ENCODE data around the gene PLP2. TPM values are rescaled to one million over a fixed set of nuclear protein-coding genes. Genes with fewer than 3 reads are reported as not detected.
"Not testable (repeated sequence)": the region's sequence is repeated elsewhere in the genome, so short reads cannot be mapped to it uniquely, and the experiment has no call there.

PLP2 gene
- total RNA-seq, 4 donors from 2014 or later: 57.9 to 78.7 (median 67.9) TPM

DNA sequence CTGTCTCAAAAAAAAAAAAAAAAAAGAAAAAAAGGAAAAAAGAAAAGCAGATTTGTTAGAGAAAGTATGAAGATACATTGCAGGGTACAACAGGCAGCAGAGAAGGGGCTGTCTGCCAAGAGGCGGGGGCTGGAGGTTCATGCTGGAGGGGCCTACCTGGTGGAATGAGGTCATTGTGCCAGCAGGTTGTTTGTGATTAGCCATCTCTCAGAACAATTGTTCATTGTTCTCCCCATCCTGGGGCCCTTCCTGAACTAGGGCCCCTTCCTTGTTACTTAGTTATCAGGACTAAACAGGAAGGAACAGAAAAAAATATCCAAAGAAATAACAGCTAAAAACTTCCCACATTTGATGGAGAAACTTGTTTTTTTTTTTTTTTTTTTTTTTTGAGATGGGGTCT is 34.2 kb upstream of the PLP2 start:
- ATAC-seq: no peak
- WGBS, 2 donors (ENCODE audit: low coverage in 1 of 2): 100% methylated on average over 1 of the region's 1 CpG

DNA sequence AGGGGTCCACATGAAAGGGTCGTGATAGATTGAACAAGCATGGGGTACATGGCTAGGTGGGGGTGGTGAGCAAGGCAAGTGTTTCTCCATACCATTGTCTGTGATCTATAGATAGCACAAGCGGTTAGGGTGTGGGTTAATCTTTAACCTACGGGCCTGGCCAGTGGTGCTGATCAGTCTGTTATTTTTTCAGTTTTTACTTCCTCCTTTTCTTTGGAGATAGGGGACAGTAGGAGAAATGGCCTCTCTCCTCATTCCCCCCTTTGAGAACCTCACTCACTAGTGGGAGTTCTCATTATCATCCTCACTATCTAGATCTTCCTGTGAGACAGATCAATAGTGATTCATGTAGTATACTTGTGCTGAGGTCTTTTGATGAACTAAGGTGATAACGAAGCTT is 32.0 kb upstream of the PLP2 start:
- Histone ChIP-seq H3K27ac (no peak overlapping the region), H3K4me3 (no peak overlapping the region), H3K36me3 (no peaks in the 10 kb centered on the region), H3K27me3 (no peaks in the 10 kb centered on the region), H3K4me1 (no peaks in the 10 kb centered on the region), H3K9me3 (no peaks in the 10 kb centered on the region)
- no peak for TF ChIP-seq POLR2A (IDR thresholded peaks at IDR 0.05)
- TF ChIP-seq EP300 (IDR thresholded peaks at IDR 0.05): no peak
- TF ChIP-seq, protein P1, sequence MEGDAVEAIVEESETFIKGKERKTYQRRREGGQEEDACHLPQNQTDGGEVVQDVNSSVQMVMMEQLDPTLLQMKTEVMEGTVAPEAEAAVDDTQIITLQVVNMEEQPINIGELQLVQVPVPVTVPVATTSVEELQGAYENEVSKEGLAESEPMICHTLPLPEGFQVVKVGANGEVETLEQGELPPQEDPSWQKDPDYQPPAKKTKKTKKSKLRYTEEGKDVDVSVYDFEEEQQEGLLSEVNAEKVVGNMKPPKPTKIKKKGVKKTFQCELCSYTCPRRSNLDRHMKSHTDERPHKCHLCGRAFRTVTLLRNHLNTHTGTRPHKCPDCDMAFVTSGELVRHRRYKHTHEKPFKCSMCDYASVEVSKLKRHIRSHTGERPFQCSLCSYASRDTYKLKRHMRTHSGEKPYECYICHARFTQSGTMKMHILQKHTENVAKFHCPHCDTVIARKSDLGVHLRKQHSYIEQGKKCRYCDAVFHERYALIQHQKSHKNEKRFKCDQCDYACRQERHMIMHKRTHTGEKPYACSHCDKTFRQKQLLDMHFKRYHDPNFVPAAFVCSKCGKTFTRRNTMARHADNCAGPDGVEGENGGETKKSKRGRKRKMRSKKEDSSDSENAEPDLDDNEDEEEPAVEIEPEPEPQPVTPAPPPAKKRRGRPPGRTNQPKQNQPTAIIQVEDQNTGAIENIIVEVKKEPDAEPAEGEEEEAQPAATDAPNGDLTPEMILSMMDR (IDR thresholded peaks at IDR 0.05): no peak
- no peak for TF ChIP-seq POLR2AphosphoS5 (IDR thresholded peaks at IDR 0.05)
- 87 to 100% methylated on average over 1 to 4 of the region's 4 CpGs for WGBS, 2 donors (ENCODE audit: low coverage in 1 of 2)
- ATAC-seq: no peak

More for the DNA sequence above, 34.2 kb upstream of the PLP2 start:
- Histone ChIP-seq H3K9me3 (no peaks in the 10 kb centered on the region), H3K27me3 (no peaks in the 10 kb centered on the region), H3K36me3 (no peaks in the 10 kb centered on the region), H3K4me1 (no peaks in the 10 kb centered on the region), H3K27ac (no peak overlapping the region), H3K4me3 (no peak overlapping the region)
- TF ChIP-seq EP300 (IDR thresholded peaks at IDR 0.05) (no peak), POLR2AphosphoS5 (IDR thresholded peaks at IDR 0.05) (no peak), POLR2A (IDR thresholded peaks at IDR 0.05) (no peak)
- TF ChIP-seq, protein P1 (IDR thresholded peaks at IDR 0.05): no peak

DNA sequence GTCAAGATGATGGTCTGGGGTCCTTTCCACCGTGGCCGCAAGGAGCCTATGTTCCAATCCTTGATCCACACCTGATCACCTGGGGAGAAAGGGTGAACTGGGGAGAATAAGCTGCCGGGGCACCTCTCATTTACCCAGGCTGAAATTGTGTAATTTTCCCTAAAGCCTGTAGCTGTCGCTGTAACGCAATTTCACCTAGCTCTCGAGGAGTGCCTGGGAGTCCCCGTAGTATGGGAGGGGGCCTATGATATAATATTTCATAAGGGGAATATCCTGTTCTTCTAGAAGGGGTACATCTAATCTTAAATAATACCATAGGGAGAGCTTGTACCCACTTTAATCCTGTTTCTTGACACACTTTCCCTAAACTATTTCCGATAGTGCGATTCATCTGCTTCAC is 29.4 kb upstream of the PLP2 start:
- not testable (repeated sequence) for H3K4me1 ChIP-seq, H3K27me3 ChIP-seq, H3K4me3 ChIP-seq, H3K36me3 ChIP-seq, H3K9me3 ChIP-seq, ATAC-seq, H3K27ac ChIP-seq
- 37 to 40% methylated on average over 8 of the region's 9 CpGs for WGBS, 2 donors (ENCODE audit: low coverage in 1 of 2)
- TF ChIP-seq, protein P1 (IDR thresholded peaks at IDR 0.05): peak; percentile 17 to 58 (median 37)

DNA sequence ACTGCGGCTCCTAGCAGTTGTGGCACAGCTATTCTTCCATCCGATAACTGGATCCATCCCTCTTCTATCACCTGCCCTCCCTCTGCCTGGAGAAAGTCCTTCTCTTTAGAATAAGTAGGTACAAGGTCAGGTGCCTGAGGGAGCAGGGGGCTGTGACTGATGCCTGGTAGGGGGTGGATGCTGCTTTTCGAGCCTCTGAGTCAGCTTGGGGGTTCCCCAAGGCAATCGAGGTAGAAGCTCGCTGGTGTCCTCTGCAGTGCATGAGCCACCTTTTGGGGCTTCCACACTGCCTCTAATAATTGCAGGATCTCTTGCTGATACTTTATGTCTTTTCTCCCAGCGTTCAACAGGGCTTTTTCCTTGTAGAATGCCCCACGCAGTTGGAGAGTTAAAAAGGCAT is 28.5 kb upstream of the PLP2 start:
- H3K27ac ChIP-seq, H3K27me3 ChIP-seq, ATAC-seq, H3K9me3 ChIP-seq, H3K4me1 ChIP-seq, H3K36me3 ChIP-seq, H3K4me3 ChIP-seq: not testable (repeated sequence)
- WGBS, 2 donors (ENCODE audit: low coverage in 1 of 2): 65% methylated on average over 5 of the region's 7 CpGs; no CpG with 5 or more reads in 1 of the 2 donors

DNA sequence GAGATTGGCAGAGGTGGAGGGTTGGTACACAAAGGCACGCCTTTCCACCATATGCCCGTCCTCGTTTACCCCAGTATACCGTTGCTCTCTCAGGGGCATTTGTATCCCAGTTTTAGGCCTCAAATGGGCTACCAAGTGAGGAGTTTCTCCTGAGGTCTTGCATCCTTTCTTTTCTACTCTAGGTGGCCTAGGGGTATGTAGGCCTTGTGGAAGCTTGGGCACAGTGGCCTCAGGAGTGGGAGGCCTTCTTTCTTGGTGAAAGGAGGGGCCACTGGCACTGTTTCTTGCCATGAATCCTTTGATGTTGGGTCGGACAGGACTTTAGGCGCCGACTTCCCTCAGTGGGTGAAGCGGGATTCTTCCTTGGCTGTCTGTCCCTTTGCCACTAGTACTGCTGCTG is 24.4 kb upstream of the PLP2 start:
- no peak for ATAC-seq
- no peak overlapping the region for H3K4me3 ChIP-seq
- 98% methylated on average over 6 of the region's 8 CpGs; no CpG with 5 or more reads in 1 of the 2 donors for WGBS, 2 donors (ENCODE audit: low coverage in 1 of 2)

More for the DNA sequence above, 24.4 kb upstream of the PLP2 start:
- Histone ChIP-seq H3K9me3 (no peaks in the 10 kb centered on the region), H3K27me3 (no peaks in the 10 kb centered on the region), H3K36me3 (no peaks in the 10 kb centered on the region), H3K27ac (no peak overlapping the region), H3K4me1 (no peaks in the 10 kb centered on the region)
- TF ChIP-seq, protein P1 (IDR thresholded peaks at IDR 0.05): no peak
- TF ChIP-seq POLR2AphosphoS5 (IDR thresholded peaks at IDR 0.05): no peak
- TF ChIP-seq POLR2A (IDR thresholded peaks at IDR 0.05): no peak
- no peak for TF ChIP-seq EP300 (IDR thresholded peaks at IDR 0.05)
